ENCODE results near the gene FERMT3.

FERMT3 gene

GRCh38 chr11:64243236-64243854 lies 36.8 kb downstream of the FERMT3 start:
- no peak overlapping the region for H3K4me3 ChIP-seq (ENCODE audit: low read depth, low read length)
- TF ChIP-seq, protein P1, sequence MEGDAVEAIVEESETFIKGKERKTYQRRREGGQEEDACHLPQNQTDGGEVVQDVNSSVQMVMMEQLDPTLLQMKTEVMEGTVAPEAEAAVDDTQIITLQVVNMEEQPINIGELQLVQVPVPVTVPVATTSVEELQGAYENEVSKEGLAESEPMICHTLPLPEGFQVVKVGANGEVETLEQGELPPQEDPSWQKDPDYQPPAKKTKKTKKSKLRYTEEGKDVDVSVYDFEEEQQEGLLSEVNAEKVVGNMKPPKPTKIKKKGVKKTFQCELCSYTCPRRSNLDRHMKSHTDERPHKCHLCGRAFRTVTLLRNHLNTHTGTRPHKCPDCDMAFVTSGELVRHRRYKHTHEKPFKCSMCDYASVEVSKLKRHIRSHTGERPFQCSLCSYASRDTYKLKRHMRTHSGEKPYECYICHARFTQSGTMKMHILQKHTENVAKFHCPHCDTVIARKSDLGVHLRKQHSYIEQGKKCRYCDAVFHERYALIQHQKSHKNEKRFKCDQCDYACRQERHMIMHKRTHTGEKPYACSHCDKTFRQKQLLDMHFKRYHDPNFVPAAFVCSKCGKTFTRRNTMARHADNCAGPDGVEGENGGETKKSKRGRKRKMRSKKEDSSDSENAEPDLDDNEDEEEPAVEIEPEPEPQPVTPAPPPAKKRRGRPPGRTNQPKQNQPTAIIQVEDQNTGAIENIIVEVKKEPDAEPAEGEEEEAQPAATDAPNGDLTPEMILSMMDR (IDR thresholded peaks at IDR 0.05; ENCODE audit: low read depth, low read length), result no peak

DNA sequence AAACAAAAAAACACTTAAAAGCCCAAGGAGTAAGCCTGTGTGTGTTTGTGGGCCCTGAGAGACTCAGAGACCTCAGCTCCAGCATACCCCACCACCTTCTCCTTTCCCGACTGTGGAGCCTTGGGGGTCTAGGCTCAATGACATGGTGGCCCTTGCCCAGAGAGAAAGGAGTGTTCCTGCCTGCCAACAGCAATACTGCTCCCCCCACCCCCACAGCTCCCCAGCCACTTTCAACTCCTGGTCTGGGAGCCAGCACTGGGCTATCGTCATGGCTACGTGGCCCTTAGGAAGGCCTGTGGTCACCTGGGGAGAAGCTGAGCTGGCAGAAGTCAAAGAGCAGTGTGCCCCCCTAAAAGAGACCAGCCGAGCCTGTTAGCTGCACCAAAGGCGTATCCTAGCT lies 37.6 kb downstream of the FERMT3 start:
- TF ChIP-seq, protein P1 (IDR thresholded peaks at IDR 0.05; ENCODE audit: low read depth, low read length), result no peak
- no peak overlapping the region for H3K4me3 ChIP-seq (ENCODE audit: low read depth, low read length)

- H3K4me3 ChIP-seq (ENCODE audit: low read depth, low read length), result peak overlapping the region; percentile 91
- TF ChIP-seq, protein P1 (IDR thresholded peaks at IDR 0.05; ENCODE audit: low read depth, low read length), result no peak
Observed at GRCh38 chr11:64244966-64245365, 38.4 kb downstream of the FERMT3 start.

DNA sequence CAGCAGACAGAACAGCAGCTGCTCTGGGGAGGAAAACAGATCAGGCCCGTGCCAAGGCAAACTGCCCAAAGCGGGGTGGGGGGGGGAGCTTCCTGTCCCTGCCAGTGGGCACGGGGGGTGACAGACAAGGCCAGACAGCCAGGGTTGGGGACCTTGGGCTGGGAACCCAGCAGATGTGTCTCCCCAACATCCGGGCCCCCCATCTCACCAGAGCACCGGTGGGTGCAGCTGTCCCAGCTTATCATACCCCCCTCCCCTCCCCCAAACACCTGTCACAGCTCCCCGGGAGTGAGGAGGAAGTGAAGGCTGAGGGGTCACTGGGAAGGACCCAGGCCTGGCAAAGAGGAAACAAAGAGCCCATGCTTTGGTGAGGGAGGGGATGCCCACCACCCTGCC lies 38.9 kb downstream of the FERMT3 start:
- TF ChIP-seq, protein P1 (IDR thresholded peaks at IDR 0.05; ENCODE audit: low read depth, low read length), result no peak
- H3K4me3 ChIP-seq (ENCODE audit: low read depth, low read length), result peak overlapping the region; percentile 91

- TF ChIP-seq, protein P1 (IDR thresholded peaks at IDR 0.05; ENCODE audit: low read depth, low read length), result no peak
- H3K4me3 ChIP-seq (ENCODE audit: low read depth, low read length), result peak overlapping the region; percentile 91
Observed at GRCh38 chr11:64245797-64246620, 39.5 kb downstream of the FERMT3 start.

- H3K4me3 ChIP-seq (ENCODE audit: low read depth, low read length), result peak overlapping the region; percentile 91
Observed at GRCh38 chr11:64246621-64246870, 40.0 kb downstream of the FERMT3 start.

- H3K4me3 ChIP-seq (ENCODE audit: low read depth, low read length), result peak within 1 kb of the TSS; percentile 91
- TF ChIP-seq, protein P1 (IDR thresholded peaks at IDR 0.05; ENCODE audit: low read depth, low read length), result no peak
Observed at GRCh38 chr11:64246871-64247728, 40.6 kb downstream of the FERMT3 start, which contains the start of gene PPP1R14B. PPP1R14B (minus strand) TSS chr11:64246943; CDS start chr11:64246673, 270 bp downstream.
